GM10847 (cell line): ENCODE results near the gene EDAR.

Source experiments
- POLR2A ChIP-seq: IDR thresholded peaks from 2 replicates; pipeline ENCODE4 v1.6.1; 2011; ENCODE audit not compliant: insufficient read length; ENCODE audit errors: extremely low read depth

EDAR gene

DNA sequence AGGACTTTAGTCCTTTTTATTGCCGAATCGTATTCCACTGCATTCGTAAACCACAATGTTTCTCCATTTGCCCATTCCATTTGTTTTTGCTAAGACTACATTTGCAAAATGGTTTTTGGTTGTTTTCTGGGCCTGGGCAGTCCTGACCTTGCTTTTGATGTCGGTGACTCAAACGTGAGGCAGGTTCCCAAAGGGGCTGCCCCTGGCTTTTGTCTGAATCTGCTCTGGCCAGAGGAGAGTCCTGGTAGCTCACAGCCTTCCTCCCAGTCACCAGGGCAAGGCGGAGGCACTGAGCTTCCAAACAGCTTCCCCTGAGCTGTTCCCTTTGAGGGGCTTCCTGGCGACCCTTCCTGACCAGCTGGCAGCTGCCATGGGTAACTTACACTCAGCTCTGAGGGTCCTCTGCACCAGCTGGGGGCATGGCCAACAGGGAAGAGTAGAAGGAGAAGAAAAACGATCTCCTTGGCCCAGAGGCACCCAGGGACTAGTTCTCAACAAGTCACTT lies 47.8 kb downstream of the EDAR start:
- no peak for TF ChIP-seq POLR2A

DNA sequence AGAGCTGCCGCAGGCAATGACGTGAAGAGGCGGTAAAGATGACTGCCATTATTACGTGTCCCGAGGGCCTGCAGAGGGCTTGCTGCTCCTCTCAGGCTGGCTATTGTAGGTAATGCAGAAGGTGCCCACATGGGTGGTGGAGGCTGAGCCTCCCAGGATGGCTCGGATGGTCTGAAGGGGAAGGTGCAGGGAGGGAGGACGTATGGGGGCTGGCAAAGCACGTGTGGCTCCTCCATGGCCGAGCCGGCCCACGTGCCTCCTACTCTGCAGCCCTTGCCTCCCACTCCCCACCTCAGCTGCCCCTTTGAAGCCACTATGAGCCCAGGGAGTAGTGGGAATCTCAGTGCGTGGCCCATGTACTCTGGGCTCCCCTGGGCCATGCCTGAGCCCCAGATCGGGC lies 48.9 kb downstream of the EDAR start:
- TF ChIP-seq POLR2A: no peak

DNA sequence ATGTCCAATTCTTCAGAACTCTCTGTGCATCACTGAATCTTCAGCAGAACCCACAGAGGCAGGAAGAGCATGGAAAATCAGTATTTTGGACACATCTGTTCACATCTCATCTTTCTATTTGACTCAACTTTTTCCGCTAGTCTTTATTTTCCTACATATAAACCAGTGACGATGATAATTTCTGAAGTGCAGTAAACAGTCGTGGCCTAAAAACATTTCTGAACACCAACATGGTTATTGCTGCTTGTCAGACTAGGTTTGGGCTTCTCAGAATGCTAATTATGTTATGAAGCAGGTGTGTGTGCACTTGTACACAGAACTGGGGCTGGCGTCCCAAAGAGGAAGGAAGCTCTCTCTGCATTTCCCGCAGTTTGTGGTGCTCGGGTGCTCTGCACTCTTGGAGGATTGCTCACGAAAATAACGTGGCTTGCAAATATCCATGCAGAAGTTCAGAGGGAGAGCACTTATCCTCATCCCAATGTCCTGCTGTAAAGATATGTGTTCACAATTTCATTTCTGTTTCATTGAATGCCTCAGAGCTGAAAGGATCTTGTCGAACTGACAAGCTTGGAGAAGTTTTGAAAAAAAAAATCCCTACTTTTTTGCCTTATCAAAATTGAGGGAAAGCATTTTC lies 50.8 kb downstream of the EDAR start:
- no peak for TF ChIP-seq POLR2A

DNA sequence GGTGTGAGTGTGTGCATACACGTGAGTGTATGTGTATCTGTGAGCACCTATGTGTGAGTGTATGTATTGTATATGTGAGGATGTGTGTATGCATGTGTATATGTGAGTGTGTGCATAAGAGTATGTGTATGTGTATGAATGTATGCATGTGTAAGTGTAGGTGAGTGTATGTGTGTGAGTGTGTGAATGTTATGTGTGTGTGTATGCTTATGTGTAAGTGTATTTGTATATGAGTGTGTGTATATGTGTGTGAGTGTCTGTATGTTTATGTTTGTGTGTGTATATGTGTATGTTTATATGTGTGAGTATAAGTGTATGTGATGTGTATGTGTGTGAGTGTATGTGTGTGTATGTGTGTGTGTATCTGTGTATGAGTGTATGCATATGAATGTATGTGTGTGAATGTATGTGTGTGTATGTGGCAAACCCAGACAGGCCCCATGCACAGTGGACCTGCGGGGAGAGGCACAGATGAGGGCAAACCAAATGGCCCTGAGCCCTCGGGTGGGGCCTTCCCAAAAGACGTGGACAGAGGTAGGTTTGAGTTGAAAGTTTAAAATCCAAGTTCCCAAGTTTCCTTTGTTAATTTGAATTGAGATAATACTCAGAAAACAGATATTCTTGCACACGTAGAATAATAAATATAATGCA lies 51.5 kb downstream of the EDAR start:
- no peak for TF ChIP-seq POLR2A

DNA sequence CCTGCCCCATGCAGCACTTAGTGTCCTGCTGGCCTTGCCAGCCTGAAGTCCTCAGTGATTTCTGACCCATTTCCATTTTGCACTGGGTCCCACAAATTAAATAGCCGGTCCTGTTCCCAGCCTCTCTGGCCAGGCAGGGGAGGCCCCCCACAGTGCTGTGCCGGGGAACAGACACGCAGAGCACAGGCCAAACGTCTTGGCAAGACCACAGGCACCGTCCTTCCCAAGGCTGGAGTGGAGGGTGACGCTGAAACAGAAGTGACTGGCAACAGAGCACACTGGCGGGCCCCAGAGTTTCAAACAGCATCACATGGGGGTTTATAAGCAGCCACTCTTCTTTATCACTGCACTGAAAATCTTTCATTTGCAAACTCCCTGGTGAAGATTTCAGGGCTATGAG lies 52.2 kb downstream of the EDAR start:
- no peak for TF ChIP-seq POLR2A

DNA sequence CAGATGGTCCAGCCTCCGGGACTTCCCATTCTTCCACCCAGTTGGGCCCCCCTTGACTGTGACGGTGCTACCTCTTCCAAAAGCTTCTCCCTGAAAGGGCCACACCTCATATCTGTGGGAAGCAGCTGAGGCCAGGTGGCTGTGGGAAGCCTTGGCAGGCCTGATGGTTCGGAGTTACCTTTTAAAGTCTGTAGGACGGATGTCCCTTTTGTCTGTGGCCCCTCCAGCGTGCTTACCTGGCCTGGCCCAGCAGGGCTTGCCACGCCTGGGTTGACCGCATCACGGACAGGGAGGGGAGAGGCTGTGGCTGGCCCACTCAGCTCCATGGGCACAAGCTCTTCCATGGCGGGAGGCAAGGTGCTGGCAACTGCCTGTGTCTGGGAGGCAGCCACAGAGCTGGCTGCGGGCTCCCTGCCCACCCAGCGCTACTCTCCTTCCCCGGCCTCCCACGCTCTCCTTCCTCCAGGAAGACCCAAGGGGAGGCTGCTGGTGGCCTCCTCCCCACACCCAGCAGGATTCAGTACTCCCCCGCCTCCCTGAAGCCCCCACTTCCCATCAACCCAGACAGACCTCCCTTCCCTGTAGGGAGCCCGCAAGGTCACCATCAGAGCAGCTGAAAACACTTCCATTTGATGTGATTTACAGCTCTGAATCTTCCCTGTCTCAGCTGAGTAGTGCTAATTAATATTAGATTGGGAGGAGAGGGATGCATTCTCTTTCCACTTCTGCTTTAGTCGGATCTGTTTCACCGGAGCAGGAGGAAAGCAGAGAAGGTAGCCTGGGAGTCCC lies 52.8 kb downstream of the EDAR start:
- no peak for TF ChIP-seq POLR2A

DNA sequence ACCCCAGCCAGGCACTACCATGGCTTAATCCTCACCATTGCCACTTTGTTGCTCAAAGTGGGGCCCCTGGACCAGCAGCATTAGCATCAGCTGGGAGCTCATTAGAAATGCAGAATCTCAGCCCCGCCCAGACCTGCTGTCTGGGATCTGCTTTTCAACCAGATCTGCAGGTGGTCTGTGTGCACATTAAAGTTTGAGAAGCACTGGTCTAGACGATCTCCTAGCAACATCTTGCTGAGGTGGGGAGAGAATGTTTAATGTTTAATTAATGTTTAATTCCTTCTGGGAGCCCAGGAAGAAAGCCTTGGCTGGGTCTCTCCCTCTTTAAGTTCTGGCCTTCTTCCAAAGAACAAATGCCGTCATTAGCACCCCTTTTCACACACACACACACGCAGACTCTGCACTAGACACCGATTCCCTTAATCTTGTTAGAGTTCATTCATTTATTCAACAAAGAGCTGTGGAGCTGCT lies 53.7 kb downstream of the EDAR start:
- TF ChIP-seq POLR2A: no peak

DNA sequence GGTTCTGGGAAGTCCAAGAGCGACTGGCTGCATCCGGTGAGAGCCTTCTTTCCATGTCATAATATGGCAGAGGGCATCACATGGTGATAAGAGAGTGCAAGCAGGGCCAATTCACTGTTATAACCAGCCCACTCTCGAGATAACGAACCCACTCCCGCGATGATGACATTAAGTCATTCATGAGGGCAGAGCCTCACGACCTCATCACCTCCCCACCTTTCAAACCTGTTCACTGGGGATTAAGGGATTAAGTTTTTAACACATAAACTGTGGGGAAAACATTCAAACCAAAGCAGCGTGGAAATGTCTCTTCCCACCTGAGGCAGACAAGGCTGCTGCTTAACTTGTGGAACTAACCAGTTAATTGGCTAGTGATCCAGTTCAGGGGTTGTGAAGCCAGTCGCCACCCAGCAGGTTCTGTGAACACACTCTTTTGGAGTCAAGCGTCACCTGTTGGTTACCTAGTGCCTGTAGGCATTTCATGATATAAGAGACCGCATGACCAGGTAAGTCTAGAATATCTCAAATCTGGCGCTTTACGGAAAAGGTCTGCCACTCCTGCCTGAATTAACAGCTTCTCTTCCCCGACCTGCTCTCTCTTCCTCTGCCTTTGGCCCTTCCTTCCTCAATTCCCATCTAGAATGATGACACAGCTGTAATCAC lies 54.3 kb downstream of the EDAR start:
- TF ChIP-seq POLR2A: no peak

DNA sequence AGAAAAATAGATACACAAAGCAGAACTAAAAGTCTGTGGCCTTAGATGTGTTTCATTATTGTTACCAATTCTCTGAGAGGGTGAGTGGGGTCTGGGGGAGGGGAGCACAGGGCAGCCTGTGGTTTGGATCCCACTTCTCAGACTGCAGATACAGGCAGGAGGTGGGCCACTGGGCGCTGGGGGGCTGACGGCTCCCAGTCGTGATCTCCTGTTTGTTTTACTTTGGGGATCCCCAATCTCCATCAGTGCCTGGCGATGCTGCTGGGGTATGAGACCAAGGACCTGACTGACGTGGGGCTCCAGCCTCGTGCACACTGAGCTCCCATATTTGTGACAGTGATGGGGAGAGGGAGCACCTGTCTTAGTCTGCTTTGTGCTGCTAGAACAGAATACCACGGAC lies 54.9 kb downstream of the EDAR start:
- no peak for TF ChIP-seq POLR2A

DNA sequence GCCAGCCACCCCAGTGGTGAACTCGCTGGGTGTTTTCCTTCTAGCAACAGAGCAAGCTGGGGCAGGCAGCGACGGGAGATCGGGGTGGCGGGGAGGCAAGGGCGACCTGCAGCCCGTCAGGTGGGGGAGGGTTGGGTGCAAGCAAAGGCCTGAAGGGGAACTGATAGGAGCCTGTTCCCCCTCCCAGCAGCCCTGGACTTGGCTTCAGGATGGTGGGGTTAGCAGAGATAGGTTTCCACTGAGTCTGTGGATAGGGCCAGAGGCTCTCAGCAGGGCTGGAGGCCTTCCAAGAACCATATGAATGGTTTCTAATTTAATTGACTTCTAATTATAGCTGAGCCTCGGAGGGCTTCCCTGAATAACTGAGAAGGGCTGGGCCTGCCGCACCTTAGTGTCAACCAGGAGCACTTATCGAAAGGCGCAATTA lies 55.3 kb downstream of the EDAR start:
- no peak for TF ChIP-seq POLR2A

DNA sequence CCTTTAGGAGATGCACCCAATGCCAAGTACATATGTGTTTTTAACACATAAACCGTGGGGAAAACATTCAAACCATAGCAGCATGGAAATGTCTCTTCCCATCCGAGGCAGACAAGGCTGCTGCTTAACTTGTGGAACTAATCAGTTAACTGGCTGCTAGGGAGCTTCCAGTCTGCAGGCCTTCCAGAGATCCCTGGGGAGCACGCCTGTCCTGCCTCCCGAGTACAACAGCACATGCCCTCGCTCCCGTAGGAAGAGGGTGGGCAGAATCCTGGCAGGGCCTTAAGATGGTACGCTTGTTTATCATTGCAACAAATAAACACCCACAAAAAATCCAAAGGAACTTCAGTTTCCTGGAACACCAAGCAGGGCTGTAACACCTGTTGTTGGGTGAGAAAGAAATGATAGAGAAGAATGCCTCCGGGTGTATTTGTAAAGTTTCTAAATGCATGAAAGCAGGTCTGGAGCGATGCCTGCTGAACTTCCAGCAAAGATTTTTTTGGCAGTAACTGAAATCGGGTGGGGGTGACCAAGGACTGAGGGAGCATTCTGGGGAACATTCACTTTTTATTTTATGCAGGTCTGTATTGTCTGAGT lies 56.2 kb downstream of the EDAR start:
- no peak for TF ChIP-seq POLR2A

DNA sequence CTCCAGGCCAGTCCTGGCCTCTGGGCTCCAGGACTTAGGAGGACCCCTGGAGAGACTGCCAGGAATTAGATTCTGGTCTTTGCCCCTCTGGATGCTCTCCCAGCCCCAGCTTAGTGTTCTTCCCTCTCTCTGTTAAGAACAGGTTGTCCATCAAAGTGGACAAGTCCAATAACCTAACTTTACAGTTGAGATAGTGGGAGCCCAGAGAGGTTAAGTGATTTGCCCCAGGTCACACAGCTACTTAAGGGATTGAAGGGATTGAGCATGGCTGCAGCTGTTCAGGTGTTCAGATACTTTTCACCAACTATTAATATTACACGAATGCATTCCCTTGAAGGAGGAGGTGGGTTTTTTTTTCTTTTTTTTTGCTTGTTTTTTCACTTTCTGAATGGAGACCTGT lies 57.6 kb downstream of the EDAR start:
- TF ChIP-seq POLR2A: no peak

DNA sequence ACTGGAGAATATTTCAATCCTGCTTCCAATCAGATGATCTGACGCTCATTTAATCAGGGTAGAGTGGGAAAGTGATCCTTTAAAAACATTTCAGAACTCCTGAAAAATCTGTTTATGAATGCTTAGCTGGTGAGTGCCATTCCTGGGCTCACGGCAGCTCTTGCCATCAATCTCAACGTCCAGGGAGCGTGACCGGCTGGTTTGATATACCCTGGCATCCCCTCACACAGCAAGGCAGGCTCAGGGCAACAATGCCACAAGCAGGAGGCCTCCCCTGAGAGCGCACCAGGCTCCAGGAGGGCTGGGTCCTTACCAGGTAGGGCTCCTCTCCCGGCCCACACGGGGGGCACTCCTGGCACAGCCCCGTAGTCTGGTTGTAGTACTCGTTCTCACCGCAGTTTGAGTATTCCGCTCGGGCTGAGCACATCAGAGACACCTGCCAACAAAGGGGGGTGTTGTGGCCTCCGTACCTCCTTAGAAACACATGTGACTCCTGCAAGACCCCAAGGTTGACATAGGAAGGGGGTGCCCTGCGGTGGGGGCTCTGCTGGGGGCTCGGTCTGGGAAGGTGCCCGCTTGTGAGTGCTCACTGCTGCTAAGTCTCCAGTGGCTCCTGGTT lies 59.1 kb downstream of the EDAR start:
- no peak for TF ChIP-seq POLR2A

DNA sequence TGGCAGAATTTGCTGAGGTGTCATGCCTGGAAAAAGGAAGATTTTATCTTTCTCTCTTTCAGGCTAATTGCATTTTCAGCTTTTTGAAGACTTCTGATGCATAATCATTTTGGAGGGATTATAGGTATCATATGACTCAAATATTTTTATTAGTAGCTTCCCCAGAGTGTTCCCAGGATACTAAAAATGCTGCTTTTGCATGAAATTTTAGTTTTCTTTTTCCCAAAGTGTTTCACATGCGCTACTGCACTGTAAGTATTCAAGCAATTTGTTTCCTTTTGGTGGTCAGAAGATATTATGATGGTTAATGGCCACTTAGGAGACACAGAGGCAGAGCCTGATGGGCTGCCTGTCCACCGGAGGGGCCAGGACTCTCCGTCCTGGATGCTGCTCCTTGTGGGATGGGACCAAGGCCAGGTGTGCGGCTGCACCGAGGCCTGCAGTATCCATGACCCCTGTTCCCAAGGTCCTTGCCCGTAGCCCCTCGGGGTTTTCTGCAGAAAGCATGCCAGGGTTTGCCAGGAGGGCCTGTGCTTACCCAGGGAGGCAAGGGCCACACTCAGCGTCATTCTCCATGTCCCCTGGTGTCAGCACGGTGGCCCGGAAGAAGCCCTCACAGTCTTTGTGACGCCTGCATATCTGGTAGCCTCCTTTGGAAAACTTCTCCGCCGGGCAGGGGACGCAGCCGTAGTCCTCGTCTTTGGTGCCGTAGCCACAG lies 60.2 kb downstream of the EDAR start:
- TF ChIP-seq POLR2A: no peak

DNA sequence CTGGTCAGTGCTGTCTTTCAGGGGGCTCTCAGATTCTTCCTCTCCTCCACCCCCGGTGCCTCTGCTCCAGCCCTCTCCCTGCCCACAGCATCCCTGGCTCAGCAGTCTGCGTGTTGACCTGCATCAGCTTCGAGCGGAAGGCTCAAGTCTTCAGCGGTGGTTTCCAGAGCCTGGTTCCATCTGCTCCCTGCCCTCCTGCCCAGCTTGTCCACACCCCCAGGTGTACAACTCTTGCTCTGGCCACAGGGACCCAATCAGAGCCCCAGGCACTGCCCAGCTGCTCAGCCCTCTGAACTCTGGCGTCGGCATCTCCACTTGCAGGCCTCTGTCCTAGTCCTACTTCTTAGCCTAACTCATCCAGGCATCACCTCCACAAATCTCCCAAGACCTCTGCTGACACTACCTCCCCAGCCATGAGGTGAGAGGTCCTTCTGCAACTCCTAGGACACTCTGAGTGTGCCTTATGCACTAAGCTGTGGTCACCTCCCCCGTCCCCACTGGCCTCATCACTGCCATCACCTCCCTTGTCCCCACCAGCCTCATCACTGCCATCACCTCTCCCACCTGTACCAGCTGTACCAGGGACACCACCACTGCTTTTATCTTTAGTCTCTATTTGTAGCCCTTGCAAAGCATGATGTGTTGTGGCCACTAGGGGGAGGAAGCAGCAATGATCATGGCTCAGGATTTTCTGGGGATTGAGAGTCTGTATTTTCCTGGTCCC lies 60.9 kb downstream of the EDAR start:
- no peak for TF ChIP-seq POLR2A
